H1 (cell line): ENCODE data around the gene SLC9A2. TPM values are rescaled to one million over a fixed set of nuclear protein-coding genes. Genes with fewer than 3 reads are reported as not detected.

ENCODE experiments used
- CTCF ChIA-PET: fragments of 300-600 bp; sonication (Branson Sonifier 250); formaldehyde crosslinking; loops from one replicate; lab custom pipeline; 2021; ENCODE audit not compliant: partially characterized antibody; lab: Charles Lee
- POLR2A ChIA-PET: fragments of 300-600 bp; sonication (Branson Sonifier 250); formaldehyde crosslinking; loops from one replicate; lab custom pipeline; 2021; ENCODE audit warnings: inconsistent platforms; ENCODE audit not compliant: partially characterized antibody; lab: Charles Lee
- DNase-seq, 2 experiments: peaks; one replicate each; pipeline versions ENCODE4 v3.0.0 to v3.0.0-alpha.2; 2010 to 2022; ENCODE audit warnings: low spot score in 2 of 2, low read depth in 1 of 2, mixed read lengths in 1 of 2
- FAIRE-seq: peaks from 2 replicates; lab custom pipeline; 2011; peaks lifted over from hg19 to GRCh38; lab: Jason Lieb, UNC
- H2AFZ ChIP-seq: 2 replicates; pipeline ENCODE4 v1.8.1; 2012; ENCODE audit warnings: low read length, inconsistent platforms
- H2AK5ac ChIP-seq: 2 replicates; pipeline ENCODE4 v1.6.1; 2013; ENCODE audit warnings: low read depth, low read length
- H2BK120ac ChIP-seq: replicated peaks from 2 replicates; pipeline ENCODE3; 2013; ENCODE audit warnings: low read depth, low read length, inconsistent platforms
- H2BK12ac ChIP-seq: 2 replicates; pipeline ENCODE4 v1.6.1; 2013; ENCODE audit warnings: low read depth, low read length
- H2BK15ac ChIP-seq: 2 replicates; pipeline ENCODE4 v1.6.1; 2013; ENCODE audit warnings: low read length
- H2BK20ac ChIP-seq: 2 replicates; pipeline ENCODE4 v1.6.1; 2013; ENCODE audit warnings: low read length
- H2BK5ac ChIP-seq: 2 replicates; pipeline ENCODE4 v1.6.1; 2013; ENCODE audit warnings: low read depth, low read length
- H3K14ac ChIP-seq: 2 replicates; pipeline ENCODE4 v1.6.1; 2013; ENCODE audit warnings: inconsistent platforms; ENCODE audit not compliant: insufficient read length
- H3K18ac ChIP-seq: 2 replicates; pipeline ENCODE4 v1.6.1; 2013; ENCODE audit warnings: low read length; ENCODE audit errors: extremely low read depth
- H3K23ac ChIP-seq: 2 replicates; pipeline ENCODE4 v1.6.1; 2013; ENCODE audit warnings: inconsistent platforms; ENCODE audit not compliant: insufficient read length
- H3K23me2 ChIP-seq: 2 replicates; pipeline ENCODE4 v1.6.1; 2013; ENCODE audit warnings: low read depth, low read length
- H3K27ac ChIP-seq: 2 replicates; pipeline ENCODE4 v1.6.1; 2011; ENCODE audit warnings: low read depth, low read length, inconsistent platforms
- H3K27me3 ChIP-seq, 4 experiments: replicated peaks in 1 of 4; 1 replicate in 1 of 4; 2 replicates in 3 of 4; pipeline versions ENCODE4 v1.6.1 to v1.8.1; 2011 to 2013; ENCODE audit warnings: low read length in 3 of 4, mild to moderate bottlenecking in 3 of 4, inconsistent platforms in 2 of 4, mixed read lengths in 2 of 4, moderate library complexity in 1 of 4; ENCODE audit not compliant: control insufficient read depth in 3 of 4, insufficient read depth in 3 of 4; ENCODE audit errors: extremely low read depth in 1 of 4
- H3K36me3 ChIP-seq, 4 experiments: 2 replicates each; pipeline versions ENCODE4 v1.6.1 to v1.8.1; 2011 to 2013; ENCODE audit warnings: mild to moderate bottlenecking in 4 of 4, low read length in 3 of 4, moderate library complexity in 2 of 4, control low read depth in 1 of 4, inconsistent platforms in 1 of 4; ENCODE audit not compliant: insufficient read depth in 4 of 4, control insufficient read depth in 2 of 4
- H3K4ac ChIP-seq: replicated peaks from 2 replicates; pipeline ENCODE3; 2013; ENCODE audit warnings: low read length, low read depth, mixed read lengths, inconsistent platforms; ENCODE audit not compliant: insufficient read length
- H3K4me1 ChIP-seq, 4 experiments: replicated peaks in 1 of 4; 1 replicate in 1 of 4; 2 replicates in 3 of 4; pipeline versions ENCODE4 v1.6.1 to v1.8.1; 2011 to 2013; ENCODE audit warnings: low read length in 3 of 4, inconsistent platforms in 2 of 4, mixed read lengths in 1 of 4; ENCODE audit not compliant: insufficient read depth in 4 of 4, control insufficient read depth in 3 of 4
- H3K4me2 ChIP-seq, 2 experiments: 2 replicates each; pipeline versions ENCODE4 v1.6.1 to v1.8.1; 2011 to 2013; ENCODE audit warnings: low read depth in 2 of 2, low read length in 2 of 2, control low read depth in 1 of 2, inconsistent platforms in 1 of 2, mild to moderate bottlenecking in 1 of 2; ENCODE audit not compliant: insufficient read depth in 1 of 2
- H3K4me3 ChIP-seq, 4 experiments: fragments of 200-600, 300-600 bp in 1 of 4; sonication (generic), shearing (Covaris generic), sonication (Bioruptor Twin) in 1 of 4; 2 replicates each; pipeline versions ENCODE4 v1.5.1 to v1.8.1; 2011 to 2016; ENCODE audit warnings: low read length in 4 of 4, low read depth in 3 of 4, control low read depth in 2 of 4, inconsistent platforms in 2 of 4, mild to moderate bottlenecking in 2 of 4, mixed read lengths in 1 of 4, moderate library complexity in 1 of 4; ENCODE audit not compliant: insufficient read depth in 2 of 4; ENCODE audit errors: extremely low read depth in 1 of 4
- H3K56ac ChIP-seq: replicated peaks from 2 replicates; pipeline ENCODE3; 2013; ENCODE audit warnings: low read depth, mild to moderate bottlenecking, mixed read lengths, low read length, inconsistent platforms; ENCODE audit not compliant: insufficient read length
- H3K79me1 ChIP-seq: 2 replicates; pipeline ENCODE4 v1.6.1; 2013; ENCODE audit warnings: low read depth, low read length, control low read depth
- H3K79me2 ChIP-seq, 2 experiments: 2 replicates each; pipeline versions ENCODE4 v1.6.1 to v1.8.1; 2012 to 2013; ENCODE audit warnings: low read length in 2 of 2, mild to moderate bottlenecking in 2 of 2, inconsistent platforms in 1 of 2; ENCODE audit not compliant: insufficient read depth in 2 of 2, control insufficient read depth in 1 of 2
- H3K9ac ChIP-seq, 4 experiments: replicated peaks in 1 of 4; 1 replicate in 1 of 4; 2 replicates in 3 of 4; pipeline versions ENCODE4 v1.6.1 to v1.8.1; 2011 to 2013; ENCODE audit warnings: low read depth in 3 of 4, low read length in 3 of 4, control low read depth in 2 of 4, mild to moderate bottlenecking in 2 of 4, moderate library complexity in 2 of 4, inconsistent platforms in 1 of 4; ENCODE audit errors: extremely low read depth in 1 of 4
- H3K9me3 ChIP-seq, 2 experiments: 2 replicates each; pipeline versions ENCODE4 v1.6.1 to v1.8.1; 2012 to 2013; ENCODE audit warnings: mild to moderate bottlenecking in 2 of 2, moderate library complexity in 2 of 2, control low read depth in 1 of 2, inconsistent platforms in 1 of 2, low read depth in 1 of 2, low read length in 1 of 2, mixed read lengths in 1 of 2; ENCODE audit not compliant: insufficient read depth in 2 of 2
- H4K20me1 ChIP-seq, 2 experiments: replicated peaks in 1 of 2; 2 replicates each; pipeline versions ENCODE3 to v1.8.1; 2011 to 2013; ENCODE audit warnings: inconsistent platforms in 2 of 2, low read length in 2 of 2, mild to moderate bottlenecking in 1 of 2; ENCODE audit not compliant: insufficient read depth in 2 of 2, control insufficient read depth in 1 of 2
- H4K5ac ChIP-seq: 2 replicates; pipeline ENCODE4 v1.6.1; 2013; ENCODE audit warnings: low read length, low read depth, mixed read lengths, inconsistent platforms; ENCODE audit not compliant: insufficient read length
- H4K8ac ChIP-seq: 2 replicates; pipeline ENCODE4 v1.8.0; 2013; ENCODE audit warnings: mild to moderate bottlenecking, moderate library complexity, low read length, inconsistent platforms; ENCODE audit not compliant: insufficient read depth; ENCODE audit errors: extremely low read depth
- H4K91ac ChIP-seq: replicated peaks from 2 replicates; pipeline ENCODE3; 2013; ENCODE audit warnings: low read length, mixed read lengths, inconsistent platforms; ENCODE audit not compliant: insufficient read length
- BACH1 ChIP-seq: IDR thresholded peaks from 2 replicates; pipeline ENCODE4 v1.6.1; 2012; ENCODE audit warnings: low read length, improper control_type of control experiment
- BCL11A ChIP-seq, 2 experiments: IDR thresholded peaks; one replicate each; pipeline ENCODE4 v1.6.1; 2011; ENCODE audit warnings: low read depth in 2 of 2, low read length in 2 of 2, mild to moderate bottlenecking in 2 of 2
- CHD1 ChIP-seq: IDR thresholded peaks from 2 replicates; pipeline ENCODE4 v1.6.1; 2012; ENCODE audit warnings: low read depth, low read length, improper control_type of control experiment
- GTF2F1 ChIP-seq: IDR thresholded peaks from 2 replicates; pipeline ENCODE4 v1.6.1; 2012; ENCODE audit warnings: low read depth, low read length, improper control_type of control experiment, borderline replicate concordance
- JUND ChIP-seq: IDR thresholded peaks from 2 replicates; pipeline ENCODE4 v1.6.1; 2011; ENCODE audit warnings: mild to moderate bottlenecking, improper control_type of control experiment, low read length
- MAFK ChIP-seq: IDR thresholded peaks from 2 replicates; pipeline ENCODE4 v1.6.1; 2012; ENCODE audit warnings: low read depth, mild to moderate bottlenecking, improper control_type of control experiment, low read length
- POLR2AphosphoS5 ChIP-seq: IDR thresholded peaks from 2 replicates; pipeline ENCODE4 v1.6.1; 2011; ENCODE audit warnings: low read depth, low read length
- RAD21 ChIP-seq, 2 experiments: IDR thresholded peaks in 1 of 2; conservative IDR thresholded peaks in 1 of 2; 2 replicates each; pipeline ENCODE4 v1.6.1; 2011; ENCODE audit warnings: low read depth in 2 of 2, low read length in 2 of 2, improper control_type of control experiment in 1 of 2, inconsistent platforms in 1 of 2, mild to moderate bottlenecking in 1 of 2, moderate library complexity in 1 of 2
- SIN3A ChIP-seq, 2 experiments: IDR thresholded peaks in 1 of 2; conservative IDR thresholded peaks in 1 of 2; 2 replicates each; pipeline ENCODE4 v1.6.1; 2011 to 2012; ENCODE audit warnings: low read length in 2 of 2, improper control_type of control experiment in 1 of 2, low read depth in 1 of 2, mild to moderate bottlenecking in 1 of 2
- SIRT6 ChIP-seq: IDR thresholded peaks from one replicate; pipeline ENCODE4 v1.7.1; 2012; ENCODE audit warnings: low read length, inconsistent platforms
- SP1 ChIP-seq: IDR thresholded peaks from 2 replicates; pipeline ENCODE4 v1.6.1; 2011; ENCODE audit warnings: low read depth, low read length
- ZNF274 ChIP-seq: IDR thresholded peaks from 2 replicates; pipeline ENCODE4 v1.7.0; 2012; ENCODE audit warnings: low read length, borderline replicate concordance; ENCODE audit errors: extremely low read depth
- WGBS, 2 experiments: shearing (Covaris generic) in 1 of 2; methylation state at CpG; one replicate each; pipeline versions ENCODE4 v1.1.6 to v1.1.7; 2013 to 2015; ENCODE audit warnings: low lambda C conversion rate in 2 of 2, mixed read lengths in 2 of 2, inconsistent platforms in 1 of 2, low coverage in 1 of 2, missing lambda C conversion rate in 1 of 2; ENCODE audit not compliant: insufficient replicate concordance in 2 of 2, insufficient coverage in 1 of 2, insufficient read length in 1 of 2; ENCODE audit errors: extremely low coverage in 1 of 2, missing lambda C conversion rate in 1 of 2; 5-methylcytosine and 5-hydroxymethylcytosine counted together
- polyA plus RNA-seq, 7 experiments: library from polyadenylated mRNA; depleted of rRNA in 3 of 7; stranded (reverse) in 5 of 7; unstranded in 2 of 7; fragments of >200 nt in 5 of 7; fragments of 200-250 nt in 2 of 7; gene quantifications; 1 replicate in 5 of 7; 2 replicates in 1 of 7; 4 replicates in 1 of 7; pipeline versions ENCODE4 v1.2.1 to v1.2.3, GENCODE V29; 2011 to 2013; ENCODE audit warnings: missing spikeins in 2 of 7, mixed read lengths in 2 of 7
- total RNA-seq: library from RNA; stranded (reverse); fragmentation: NEBNext Ultra II Directional; extraction: Animal tissue kit (Norgen Biotek cat#: 25700); gene quantifications from 2 replicates; pipeline ENCODE4 v1.2.1, GENCODE V29; 2021
- TF ChIP-seq, protein P1 (sequence below): IDR thresholded peaks from 2 replicates; pipeline ENCODE4 v1.6.1; 2011; ENCODE audit warnings: low read depth, mild to moderate bottlenecking, low read length; ENCODE audit not compliant: insufficient read depth
- TF ChIP-seq, protein P2 (sequence below): IDR thresholded peaks from 2 replicates; pipeline ENCODE4 v1.6.1; 2012; ENCODE audit warnings: inconsistent platforms

Gene SLC9A2
- total and polyA plus RNA-seq, 2 of the 8 experiments (the other 6 are each of a cell fraction or from before 2014, with no cell fraction given) = 0.06 to 0.13 TPM

DNA sequence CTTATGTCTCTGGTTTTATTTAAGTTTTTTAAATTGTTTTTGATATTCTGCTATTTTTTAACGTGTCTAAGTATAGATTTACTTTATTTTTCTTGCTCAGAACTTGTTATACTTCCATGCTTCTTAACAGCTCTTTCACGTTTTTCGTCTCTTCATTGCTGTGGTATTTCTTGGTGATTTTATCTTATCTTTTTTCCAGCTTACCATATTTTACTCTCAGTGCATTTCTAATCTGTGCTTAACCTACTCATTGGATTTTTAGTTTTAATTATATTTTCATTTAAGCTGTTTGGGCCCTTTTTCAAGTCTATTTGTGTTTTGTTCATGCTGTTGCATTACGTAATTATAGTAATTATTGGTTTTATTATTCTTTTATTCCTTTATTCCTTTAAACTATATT, 11.1 kb downstream of the SLC9A2 start:
- Histone ChIP-seq H3K79me2 (no peaks in the 10 kb centered on the region), H3K23me2 (no peaks in the 10 kb centered on the region), H2BK15ac (no peak overlapping the region), H3K23ac (no peak overlapping the region), H3K14ac (no peak overlapping the region), H3K36me3 (no peaks in the 10 kb centered on the region), H3K4me3 (no peak overlapping the region), H2BK120ac (no peak overlapping the region), H3K9ac (no peak overlapping the region), H3K9me3 (no peaks in the 10 kb centered on the region), H3K27ac (no peak overlapping the region), H3K4ac (no peak overlapping the region), H3K79me1 (no peaks in the 10 kb centered on the region), H3K4me1 (no peaks in the 10 kb centered on the region), H3K56ac (no peak overlapping the region), H2BK20ac (no peak overlapping the region), H3K4me2 (no peak overlapping the region), H2AK5ac (no peak overlapping the region), H4K5ac (no peak overlapping the region), H2BK12ac (no peak overlapping the region), H4K20me1 (no peaks in the 10 kb centered on the region), H2AFZ (no peak overlapping the region), H4K91ac (no peak overlapping the region), H4K8ac (no peak overlapping the region), H2BK5ac (no peak overlapping the region), H3K18ac (no peak overlapping the region), H3K27me3 (no peaks in the 10 kb centered on the region)
- WGBS, 2 experiments = 81% methylated on average over 4 of the region's 4 CpGs; no CpG with 5 or more reads in 1 of the 2 experiments
- no peak for DNase-seq
- POLR2A ChIA-PET = no interaction called here
- no peak for FAIRE-seq
- CTCF ChIA-PET = interaction anchor here (1.4 to 2.2 kb wide), 2 partner anchors 15 to 17 kb away, joined by 3 to 7 read pairs; no protein-coding TSS in a partner anchor
- TF ChIP-seq ZNF274 = no peak
- TF ChIP-seq MAFK = no peak
- no peak for TF ChIP-seq SIN3A (conservative IDR thresholded peaks at IDR 0.05 in 1 of 2, IDR thresholded peaks at IDR 0.05 in 1 of 2; ENCODE audit: low read depth in 1 of 2, low read length in 2 of 2)
- TF ChIP-seq SIRT6 = no peak
- no peak for TF ChIP-seq POLR2AphosphoS5
- no peak for TF ChIP-seq BACH1
- TF ChIP-seq, protein P1, sequence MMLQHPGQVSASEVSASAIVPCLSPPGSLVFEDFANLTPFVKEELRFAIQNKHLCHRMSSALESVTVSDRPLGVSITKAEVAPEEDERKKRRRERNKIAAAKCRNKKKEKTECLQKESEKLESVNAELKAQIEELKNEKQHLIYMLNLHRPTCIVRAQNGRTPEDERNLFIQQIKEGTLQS = no peak
- TF ChIP-seq CHD1 = no peak
- TF ChIP-seq, protein P2, sequence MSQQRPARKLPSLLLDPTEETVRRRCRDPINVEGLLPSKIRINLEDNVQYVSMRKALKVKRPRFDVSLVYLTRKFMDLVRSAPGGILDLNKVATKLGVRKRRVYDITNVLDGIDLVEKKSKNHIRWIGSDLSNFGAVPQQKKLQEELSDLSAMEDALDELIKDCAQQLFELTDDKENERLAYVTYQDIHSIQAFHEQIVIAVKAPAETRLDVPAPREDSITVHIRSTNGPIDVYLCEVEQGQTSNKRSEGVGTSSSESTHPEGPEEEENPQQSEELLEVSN = no peak
- no peak for TF ChIP-seq BCL11A (IDR thresholded peaks at IDR 0.05; ENCODE audit: low read depth in 2 of 2, low read length in 2 of 2)
- no peak for TF ChIP-seq SP1
- no peak for TF ChIP-seq GTF2F1
- no peak for TF ChIP-seq RAD21 (IDR thresholded peaks at IDR 0.05 in 1 of 2, conservative IDR thresholded peaks at IDR 0.05 in 1 of 2; ENCODE audit: low read depth in 2 of 2, low read length in 2 of 2)
- no peak for TF ChIP-seq JUND
